ENCODE measurements around the gene DBH. TPM values are rescaled to one million over a fixed set of nuclear protein-coding genes. Genes with fewer than 3 reads are reported as not detected.

The DBH gene
- total RNA-seq, 1 experiment from 2014 or later = not detected

GRCh38 chr9:133597316-133597957 lies 38.7 kb upstream of the DBH start:
- Histone ChIP-seq H3K4me3 (replicated peaks in 1 of 2; ENCODE audit: low read depth in 1 of 2, low read length in 2 of 2) (no peak overlapping the region), H3K79me2 (ENCODE audit: insufficient read depth, low read length) (no peaks in the 10 kb centered on the region), H3K27ac (ENCODE audit: low read depth, low read length) (no peak overlapping the region), H2AFZ (ENCODE audit: low read depth, low read length, poor library complexity, severe bottlenecking) (no peak overlapping the region), H3K9ac (ENCODE audit: low read length) (no peak overlapping the region), H3K36me3 (ENCODE audit: control insufficient read depth in 1 of 2, insufficient read depth in 2 of 2, low read length in 2 of 2) (no peaks in the 10 kb centered on the region), H3K27me3 (ENCODE audit: insufficient read depth, low read length) (no peaks in the 10 kb centered on the region), H4K20me1 (ENCODE audit: insufficient read depth) (no peaks in the 10 kb centered on the region), H3K4me2 (ENCODE audit: low read length) (no peak overlapping the region), H3K4me1 (ENCODE audit: control insufficient read depth in 1 of 2, insufficient read depth in 2 of 2, low read length in 2 of 2) (peaks cover 0 to 1% of the 10 kb centered on the region in 2 experiments; a peak in 2 of 4 replicates), H3K9me2 (ENCODE audit: insufficient read depth) (no peaks in the 10 kb centered on the region), H3K9me3 (ENCODE audit: control insufficient read depth in 1 of 2, insufficient read depth in 1 of 2, low read depth in 1 of 2, low read length in 2 of 2) (peaks cover 7 to 10% of the 10 kb centered on the region in 2 experiments; a peak in 2 of 4 replicates)
- ChIA-PET RAD21 (ENCODE audit: low non-redundant PET in 1 of 2, low total read pairs in 2 of 2, uncharacterized antibody in 2 of 2, unreplicated experiment in 2 of 2) (no interaction called here), CTCF (no interaction called here), POLR2A (no interaction called here)
- no peak for TF ChIP-seq FOSL1 (IDR thresholded peaks at IDR 0.05; ENCODE audit: low read depth)
- peak; percentile 97 for TF ChIP-seq CBX3 (IDR thresholded peaks at IDR 0.05; ENCODE audit: low read depth)
- TF ChIP-seq TCF7L2 (IDR thresholded peaks at IDR 0.05; ENCODE audit: borderline replicate concordance, extremely low read depth, insufficient read depth, insufficient read length) = no peak
- BruUV-seq (replicated peaks) = no TSS peak
- DNase-seq (ENCODE audit: low read depth, low spot score) = peak; percentile 28
- intact Hi-C loops (cut with micrococcal nuclease) = no loop called here
- no peak for ATAC-seq

GRCh38 chr9:133598978-133599377 lies 37.2 kb upstream of the DBH start:
- no TSS peak for BruUV-seq (replicated peaks)
- Histone ChIP-seq H3K4me2 (ENCODE audit: low read length) (no peak overlapping the region), H3K27me3 (ENCODE audit: insufficient read depth, low read length) (no peaks in the 10 kb centered on the region), H4K20me1 (ENCODE audit: insufficient read depth) (no peaks in the 10 kb centered on the region), H3K36me3 (ENCODE audit: control insufficient read depth in 1 of 2, insufficient read depth in 2 of 2, low read length in 2 of 2) (no peaks in the 10 kb centered on the region), H3K27ac (ENCODE audit: low read depth, low read length) (no peak overlapping the region), H3K4me3 (replicated peaks in 1 of 2; ENCODE audit: low read depth in 1 of 2, low read length in 2 of 2) (no peak overlapping the region), H3K4me1 (ENCODE audit: control insufficient read depth in 1 of 2, insufficient read depth in 2 of 2, low read length in 2 of 2) (no peaks in the 10 kb centered on the region), H3K9ac (ENCODE audit: low read length) (no peak overlapping the region), H3K9me2 (ENCODE audit: insufficient read depth) (no peaks in the 10 kb centered on the region), H2AFZ (ENCODE audit: low read depth, low read length, poor library complexity, severe bottlenecking) (no peak overlapping the region), H3K79me2 (ENCODE audit: insufficient read depth, low read length) (no peaks in the 10 kb centered on the region), H3K9me3 (ENCODE audit: control insufficient read depth in 1 of 2, insufficient read depth in 1 of 2, low read depth in 1 of 2, low read length in 2 of 2) (peaks cover 7 to 10% of the 10 kb centered on the region in 2 experiments; a peak in 2 of 4 replicates)
- RAD21 ChIA-PET (ENCODE audit: low non-redundant PET in 1 of 2, low total read pairs in 2 of 2, uncharacterized antibody in 2 of 2, unreplicated experiment in 2 of 2) = no interaction called here
- POLR2A ChIA-PET = no interaction called here
- intact Hi-C loops (cut with micrococcal nuclease) = no loop called here
- CTCF ChIA-PET = no interaction called here
- ATAC-seq (no peak), DNase-seq (ENCODE audit: low read depth, low spot score) (no peak)
- TF ChIP-seq EZH2 (IDR thresholded peaks at IDR 0.05) = no peak
- no peak for TF ChIP-seq CEBPB (IDR thresholded peaks at IDR 0.05; ENCODE audit: low read depth)
- no peak for TF ChIP-seq SIN3A (IDR thresholded peaks at IDR 0.05; ENCODE audit: low read depth)
- no peak for TF ChIP-seq YY1 (IDR thresholded peaks at IDR 0.05; ENCODE audit: extremely low read depth, insufficient replicate concordance, low read depth, low read length)
- no peak for TF ChIP-seq FOSL1 (IDR thresholded peaks at IDR 0.05; ENCODE audit: low read depth)
- TF ChIP-seq ATF3 (IDR thresholded peaks at IDR 0.05) = no peak
- no peak for TF ChIP-seq SP1 (IDR thresholded peaks at IDR 0.05; ENCODE audit: low read depth)
- TF ChIP-seq MAX (IDR thresholded peaks at IDR 0.05) = no peak
- no peak for TF ChIP-seq EZH2phosphoT487 (IDR thresholded peaks at IDR 0.05; ENCODE audit: borderline replicate concordance)
- TF ChIP-seq POLR2AphosphoS5 (IDR thresholded peaks at IDR 0.05; ENCODE audit: low read depth, low read length) = no peak
- TF ChIP-seq JUND (IDR thresholded peaks at IDR 0.05) = no peak
- TF ChIP-seq ZNF274 (IDR thresholded peaks at IDR 0.05; ENCODE audit: low read depth, low read length) = no peak
- no peak for TF ChIP-seq SRF (IDR thresholded peaks at IDR 0.05; ENCODE audit: low read depth)
- no peak for TF ChIP-seq REST (IDR thresholded peaks at IDR 0.05; ENCODE audit: low read depth)
